Measurements from ENCODE around the gene RELL1.

The RELL1 gene

GRCh38 chr4:37665333-37666320, 20.5 kb downstream of the RELL1 start:
- DNase-seq (ENCODE audit: low spot score), result no peak

- no peak for DNase-seq (ENCODE audit: low spot score)
Observed at GRCh38 chr4:37664696-37665095, 21.5 kb downstream of the RELL1 start.

GRCh38 chr4:37663552-37663951, 22.6 kb downstream of the RELL1 start:
- DNase-seq (ENCODE audit: low spot score), result no peak

- no peak for DNase-seq (ENCODE audit: low spot score)
Observed at GRCh38 chr4:37662861-37663390, 23.2 kb downstream of the RELL1 start.

- no peak for DNase-seq (ENCODE audit: low spot score)
Observed at GRCh38 chr4:37662251-37662650, 23.9 kb downstream of the RELL1 start.

- peak; percentile 72 for DNase-seq (ENCODE audit: low spot score)
Observed at GRCh38 chr4:37661772-37662171, 24.4 kb downstream of the RELL1 start.

- no peak for DNase-seq (ENCODE audit: low spot score)
Observed at GRCh38 chr4:37659696-37660095, 26.5 kb downstream of the RELL1 start.

GRCh38 chr4:37656649-37657048, 29.5 kb downstream of the RELL1 start:
- no peak for DNase-seq (ENCODE audit: low spot score)

GRCh38 chr4:37653601-37654000, 32.6 kb downstream of the RELL1 start:
- no peak for DNase-seq (ENCODE audit: low spot score)

GRCh38 chr4:37652747-37653527, 33.2 kb downstream of the RELL1 start:
- DNase-seq (ENCODE audit: low spot score), result no peak

- DNase-seq (ENCODE audit: low spot score), result no peak
Observed at GRCh38 chr4:37651781-37652377, 34.3 kb downstream of the RELL1 start.

GRCh38 chr4:37650481-37650880, 35.7 kb downstream of the RELL1 start:
- no peak for DNase-seq (ENCODE audit: low spot score)

GRCh38 chr4:37649268-37649667, 36.9 kb downstream of the RELL1 start:
- DNase-seq (ENCODE audit: low spot score), result no peak

GRCh38 chr4:37648084-37648817, 37.9 kb downstream of the RELL1 start:
- no peak for DNase-seq (ENCODE audit: low spot score)

GRCh38 chr4:37646247-37646646, 39.9 kb downstream of the RELL1 start:
- no peak for DNase-seq (ENCODE audit: low spot score)

GRCh38 chr4:37645736-37646135, 40.4 kb downstream of the RELL1 start:
- no peak for DNase-seq (ENCODE audit: low spot score)

- DNase-seq (ENCODE audit: low spot score), result no peak
Observed at GRCh38 chr4:37644962-37645361, 41.2 kb downstream of the RELL1 start.

- no peak for DNase-seq (ENCODE audit: low spot score)
Observed at GRCh38 chr4:37641886-37642849, 44.0 kb downstream of the RELL1 start.

GRCh38 chr4:37641352-37641751, 44.8 kb downstream of the RELL1 start:
- DNase-seq (ENCODE audit: low spot score), result no peak

GRCh38 chr4:37639551-37640285, 46.5 kb downstream of the RELL1 start:
- DNase-seq (ENCODE audit: low spot score), result no peak
